Neutrophil (primary cell): ENCODE measurements around the gene NOXO1.

Experiments
- H3K27ac ChIP-seq: fragments of 200-600 bp; sonication (generic); 2 replicates; pipeline ENCODE4 v1.5.1; 2016; ENCODE audit warnings: mild to moderate bottlenecking, moderate library complexity
- H3K27me3 ChIP-seq: fragments of 200-600 bp; sonication (generic); 2 replicates; pipeline ENCODE4 v1.6.0; 2016; ENCODE audit warnings: mild to moderate bottlenecking
- H3K36me3 ChIP-seq: fragments of 200-600 bp; sonication (generic); 2 replicates; pipeline ENCODE4 v1.5.1; 2017
- H3K4me1 ChIP-seq, 2 experiments: fragments of 200-600 bp in 1 of 2; sonication (generic) in 1 of 2; 1 replicate in 1 of 2; 2 replicates in 1 of 2; pipeline versions ENCODE4 v1.5.1 to v1.6.1; 2013 to 2016; ENCODE audit warnings: low read depth in 1 of 2, low read length in 1 of 2, mild to moderate bottlenecking in 1 of 2, moderate library complexity in 1 of 2; ENCODE audit not compliant: control insufficient read depth in 1 of 2, insufficient read depth in 1 of 2
- H3K4me3 ChIP-seq, 2 experiments: fragments of 200-600 bp in 1 of 2; sonication (generic) in 1 of 2; 1 replicate in 1 of 2; 2 replicates in 1 of 2; pipeline ENCODE4 v1.5.1; 2013 to 2016; ENCODE audit warnings: low read depth in 1 of 2, low read length in 1 of 2, mild to moderate bottlenecking in 1 of 2, moderate library complexity in 1 of 2
- H3K9me3 ChIP-seq: fragments of 200-600 bp; sonication (generic); 2 replicates; pipeline ENCODE4 v1.5.1; 2016
- TF ChIP-seq, protein P1 (sequence below): fragments of 200-600 bp; sonication (generic); IDR thresholded peaks from 2 replicates; pipeline ENCODE4 v1.5.1; 2016; ENCODE audit warnings: antibody characterized with exemption

The NOXO1 gene

DNA sequence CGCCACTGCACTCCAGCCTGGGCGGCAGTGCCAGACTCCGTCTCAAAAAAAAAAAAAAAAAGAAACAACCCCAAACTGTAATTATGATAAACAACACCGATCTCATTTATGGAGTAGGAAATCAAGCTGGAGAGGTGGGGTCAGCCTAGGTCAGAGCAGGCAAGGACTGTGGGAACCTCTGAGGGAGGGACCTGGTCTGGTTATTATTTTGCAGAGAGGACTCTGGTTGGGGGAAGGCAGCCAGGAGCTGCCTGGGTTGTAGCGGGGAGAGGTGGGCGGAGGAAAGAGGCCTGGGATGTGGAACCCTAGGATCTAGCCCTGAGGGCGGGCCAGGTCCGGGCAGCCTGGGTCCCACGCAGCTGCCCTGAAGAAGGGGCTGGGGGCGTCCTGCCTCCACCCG lies 52.2 kb downstream of the NOXO1 start:
- Histone ChIP-seq H3K27ac (peak overlapping the region; percentile 93), H3K4me1 (peaks cover 46 to 51% of the 10 kb centered on the region in 2 experiments), H3K27me3 (peaks cover 10% of the 10 kb centered on the region), H3K9me3 (no peaks in the 10 kb centered on the region), H3K4me3 (peak overlapping the region; percentile 65 to 89), H3K36me3 (no peaks in the 10 kb centered on the region)
- TF ChIP-seq, protein P1, sequence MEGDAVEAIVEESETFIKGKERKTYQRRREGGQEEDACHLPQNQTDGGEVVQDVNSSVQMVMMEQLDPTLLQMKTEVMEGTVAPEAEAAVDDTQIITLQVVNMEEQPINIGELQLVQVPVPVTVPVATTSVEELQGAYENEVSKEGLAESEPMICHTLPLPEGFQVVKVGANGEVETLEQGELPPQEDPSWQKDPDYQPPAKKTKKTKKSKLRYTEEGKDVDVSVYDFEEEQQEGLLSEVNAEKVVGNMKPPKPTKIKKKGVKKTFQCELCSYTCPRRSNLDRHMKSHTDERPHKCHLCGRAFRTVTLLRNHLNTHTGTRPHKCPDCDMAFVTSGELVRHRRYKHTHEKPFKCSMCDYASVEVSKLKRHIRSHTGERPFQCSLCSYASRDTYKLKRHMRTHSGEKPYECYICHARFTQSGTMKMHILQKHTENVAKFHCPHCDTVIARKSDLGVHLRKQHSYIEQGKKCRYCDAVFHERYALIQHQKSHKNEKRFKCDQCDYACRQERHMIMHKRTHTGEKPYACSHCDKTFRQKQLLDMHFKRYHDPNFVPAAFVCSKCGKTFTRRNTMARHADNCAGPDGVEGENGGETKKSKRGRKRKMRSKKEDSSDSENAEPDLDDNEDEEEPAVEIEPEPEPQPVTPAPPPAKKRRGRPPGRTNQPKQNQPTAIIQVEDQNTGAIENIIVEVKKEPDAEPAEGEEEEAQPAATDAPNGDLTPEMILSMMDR, result no peak
